ENCODE measurements around the gene KRTAP22-2.

DNA sequence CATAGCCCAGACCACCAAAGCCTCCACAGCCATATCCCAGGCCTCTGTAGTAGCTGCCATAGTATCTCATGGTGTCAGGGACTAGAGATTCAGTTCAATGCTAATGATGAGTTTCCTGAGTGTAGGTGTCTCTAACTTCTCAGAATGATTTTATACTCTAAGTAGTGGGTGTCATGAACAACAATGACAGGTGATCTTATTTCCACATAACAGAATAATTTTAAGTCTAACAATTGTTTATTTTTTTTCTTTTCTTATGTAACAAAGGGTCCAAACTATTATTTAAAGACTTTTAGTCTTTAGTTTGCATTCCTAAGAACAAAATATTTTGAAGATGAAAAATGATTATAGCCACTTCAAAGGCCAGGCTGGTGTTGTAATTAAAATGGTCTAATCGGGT lies 48.4 kb downstream of the KRTAP22-2 start, which contains the start of gene KRTAP19-6:
- no peak for TF ChIP-seq MAFK (IDR thresholded peaks at IDR 0.05; ENCODE audit: low read depth, low read length)
- no peak for TF ChIP-seq POLR2AphosphoS5 (IDR thresholded peaks at IDR 0.05; ENCODE audit: low read depth, low read length)
- no peak for TF ChIP-seq SIN3A (conservative IDR thresholded peaks at IDR 0.05 in 1 of 2, IDR thresholded peaks at IDR 0.05 in 1 of 2; ENCODE audit: low read depth in 1 of 2, low read length in 2 of 2)
- TF ChIP-seq POLR2A (IDR thresholded peaks at IDR 0.05; ENCODE audit: control extremely low read depth in 1 of 2, low read depth in 2 of 2, low read length in 2 of 2), result no peak
- no peak for TF ChIP-seq GABPA (IDR thresholded peaks at IDR 0.05; ENCODE audit: borderline replicate concordance, insufficient read depth, low read length)
- no peak for TF ChIP-seq TAF1 (IDR thresholded peaks at IDR 0.05; ENCODE audit: low read depth, low read length)
- TF ChIP-seq, protein P1, sequence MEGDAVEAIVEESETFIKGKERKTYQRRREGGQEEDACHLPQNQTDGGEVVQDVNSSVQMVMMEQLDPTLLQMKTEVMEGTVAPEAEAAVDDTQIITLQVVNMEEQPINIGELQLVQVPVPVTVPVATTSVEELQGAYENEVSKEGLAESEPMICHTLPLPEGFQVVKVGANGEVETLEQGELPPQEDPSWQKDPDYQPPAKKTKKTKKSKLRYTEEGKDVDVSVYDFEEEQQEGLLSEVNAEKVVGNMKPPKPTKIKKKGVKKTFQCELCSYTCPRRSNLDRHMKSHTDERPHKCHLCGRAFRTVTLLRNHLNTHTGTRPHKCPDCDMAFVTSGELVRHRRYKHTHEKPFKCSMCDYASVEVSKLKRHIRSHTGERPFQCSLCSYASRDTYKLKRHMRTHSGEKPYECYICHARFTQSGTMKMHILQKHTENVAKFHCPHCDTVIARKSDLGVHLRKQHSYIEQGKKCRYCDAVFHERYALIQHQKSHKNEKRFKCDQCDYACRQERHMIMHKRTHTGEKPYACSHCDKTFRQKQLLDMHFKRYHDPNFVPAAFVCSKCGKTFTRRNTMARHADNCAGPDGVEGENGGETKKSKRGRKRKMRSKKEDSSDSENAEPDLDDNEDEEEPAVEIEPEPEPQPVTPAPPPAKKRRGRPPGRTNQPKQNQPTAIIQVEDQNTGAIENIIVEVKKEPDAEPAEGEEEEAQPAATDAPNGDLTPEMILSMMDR (IDR thresholded peaks at IDR 0.05; ENCODE audit: control extremely low read depth in 1 of 3, insufficient read depth in 1 of 3, low read depth in 1 of 3, low read length in 3 of 3), result no peak
- TF ChIP-seq EZH2 (IDR thresholded peaks at IDR 0.05; ENCODE audit: low read depth, low read length, severe bottlenecking), result no peak
- no peak for TF ChIP-seq SUZ12 (IDR thresholded peaks at IDR 0.05; ENCODE audit: low read length)
- TF ChIP-seq, protein P2, sequence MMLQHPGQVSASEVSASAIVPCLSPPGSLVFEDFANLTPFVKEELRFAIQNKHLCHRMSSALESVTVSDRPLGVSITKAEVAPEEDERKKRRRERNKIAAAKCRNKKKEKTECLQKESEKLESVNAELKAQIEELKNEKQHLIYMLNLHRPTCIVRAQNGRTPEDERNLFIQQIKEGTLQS (IDR thresholded peaks at IDR 0.05; ENCODE audit: insufficient read depth, low read depth, low read length), result no peak
- TF ChIP-seq TCF12 (IDR thresholded peaks at IDR 0.05; ENCODE audit: low read depth, low read length), result no peak
